Body of pancreas (tissue), 4 donors: ENCODE measurements around the gene TNFAIP2.

Experiments used
- POLR2A ChIP-seq, 3 donors: fragments of 450-650 bp; IDR thresholded peaks; one replicate each; pipeline ENCODE4 v1.6.1; 2016; ENCODE audit warnings: antibody characterized with exemption in 3 of 3, mild to moderate bottlenecking in 2 of 3
- TF ChIP-seq, protein P1 (sequence below), 7 experiments: fragments of 450-650 bp in 4 of 7; fragments of 200-600 bp in 3 of 7; sonication (generic) in 3 of 7; IDR thresholded peaks; one replicate each; pipeline ENCODE4 v1.5.1; 2016 to 2019; ENCODE audit warnings: antibody characterized with exemption in 7 of 7

DNA sequence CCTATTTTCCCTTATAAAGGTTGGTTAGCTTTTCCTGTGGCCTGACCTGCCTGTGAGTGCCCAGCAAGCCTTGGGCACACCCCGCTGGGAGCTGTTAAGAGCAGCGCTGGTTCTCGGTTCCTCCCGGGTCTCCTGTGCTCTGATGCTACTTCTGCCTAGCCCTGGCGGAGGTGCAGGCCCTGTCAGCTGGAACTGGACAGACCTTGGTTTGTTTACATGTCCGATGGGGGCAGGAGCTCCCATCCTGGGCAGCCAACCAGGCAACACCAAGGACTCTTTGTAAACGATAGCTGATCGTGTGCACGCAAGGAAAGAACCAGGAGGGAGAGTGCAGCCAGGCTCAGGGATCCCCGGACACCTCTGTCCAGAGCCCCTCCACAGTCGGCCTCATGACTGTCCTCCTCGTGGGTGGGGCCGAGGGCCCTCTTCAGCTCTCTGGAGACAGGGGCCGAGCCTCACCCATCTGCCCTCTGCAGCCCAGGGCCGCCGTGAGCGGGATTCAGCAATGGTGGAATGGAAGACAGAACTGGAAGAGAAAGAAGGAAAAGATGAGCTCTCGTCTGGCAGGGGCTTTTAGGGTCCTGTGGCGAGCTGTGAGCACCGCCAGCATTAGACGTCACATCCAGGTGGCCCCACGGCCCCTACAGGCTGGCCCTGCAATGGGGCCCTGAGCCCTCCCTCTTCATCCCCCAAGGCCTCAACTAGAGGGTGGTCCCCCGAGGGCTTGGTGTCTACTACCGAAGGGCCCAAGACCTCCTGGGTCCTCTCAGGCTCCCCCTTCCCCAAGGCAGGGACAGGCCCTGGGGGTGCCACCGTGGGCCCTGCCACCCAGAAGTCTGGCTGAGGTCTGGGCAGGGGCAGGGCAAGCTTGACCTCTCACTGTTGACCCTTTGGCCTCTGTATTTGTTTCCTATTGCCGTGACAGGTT, 12.3 kb downstream of the TNFAIP2 start:
- TF ChIP-seq POLR2A (IDR thresholded peaks at IDR 0.05) = no peak
- TF ChIP-seq, protein P1, sequence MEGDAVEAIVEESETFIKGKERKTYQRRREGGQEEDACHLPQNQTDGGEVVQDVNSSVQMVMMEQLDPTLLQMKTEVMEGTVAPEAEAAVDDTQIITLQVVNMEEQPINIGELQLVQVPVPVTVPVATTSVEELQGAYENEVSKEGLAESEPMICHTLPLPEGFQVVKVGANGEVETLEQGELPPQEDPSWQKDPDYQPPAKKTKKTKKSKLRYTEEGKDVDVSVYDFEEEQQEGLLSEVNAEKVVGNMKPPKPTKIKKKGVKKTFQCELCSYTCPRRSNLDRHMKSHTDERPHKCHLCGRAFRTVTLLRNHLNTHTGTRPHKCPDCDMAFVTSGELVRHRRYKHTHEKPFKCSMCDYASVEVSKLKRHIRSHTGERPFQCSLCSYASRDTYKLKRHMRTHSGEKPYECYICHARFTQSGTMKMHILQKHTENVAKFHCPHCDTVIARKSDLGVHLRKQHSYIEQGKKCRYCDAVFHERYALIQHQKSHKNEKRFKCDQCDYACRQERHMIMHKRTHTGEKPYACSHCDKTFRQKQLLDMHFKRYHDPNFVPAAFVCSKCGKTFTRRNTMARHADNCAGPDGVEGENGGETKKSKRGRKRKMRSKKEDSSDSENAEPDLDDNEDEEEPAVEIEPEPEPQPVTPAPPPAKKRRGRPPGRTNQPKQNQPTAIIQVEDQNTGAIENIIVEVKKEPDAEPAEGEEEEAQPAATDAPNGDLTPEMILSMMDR (IDR thresholded peaks at IDR 0.05) = no peak
